ENCODE data around the gene PDCD4. TPM values are rescaled to one million over a fixed set of nuclear protein-coding genes. Genes with fewer than 3 reads are reported as not detected.

Gene PDCD4
- total and polyA plus RNA-seq, 2 of the 13 experiments (the other 11 are each of a cell fraction or from before 2014, with no cell fraction given): 22.8 to 56.2 TPM

- TF ChIP-seq STAT6 (CRISPR knock-in tag; IDR thresholded peaks at IDR 0.05; ENCODE audit: borderline replicate concordance) (no peak), ZNF335 (CRISPR knock-in tag; IDR thresholded peaks at IDR 0.05) (peak; percentile 95), ZNF451 (CRISPR knock-in tag; IDR thresholded peaks at IDR 0.05) (no peak), ERF (CRISPR knock-in tag; IDR thresholded peaks at IDR 0.05) (peak; percentile 66; the same call in 1 of the 2 replicates), NCOR1 (IDR thresholded peaks at IDR 0.05; ENCODE audit: borderline replicate concordance, low read length) (no peak), ZNF850 (CRISPR knock-in tag; conservative IDR thresholded peaks at IDR 0.05) (peak; percentile 65; the same call in 1 of the 2 replicates), ZNF564 (CRISPR knock-in tag; IDR thresholded peaks at IDR 0.05) (no peak), HMGA1 (CRISPR knock-in tag; conservative IDR thresholded peaks at IDR 0.05) (no peak), ZNF230 (CRISPR knock-in tag; IDR thresholded peaks at IDR 0.05) (no peak), POLR2A (IDR thresholded peaks at IDR 0.05; ENCODE audit: insufficient read depth in 1 of 2, low read depth in 2 of 2, low read length in 2 of 2) (peak; percentile 58 to 77; a peak in 3 of 4 replicates), ATF6 (CRISPR knock-in tag; conservative IDR thresholded peaks at IDR 0.05) (no peak), ZNF605 (CRISPR knock-in tag; IDR thresholded peaks at IDR 0.05) (peak; percentile 81), MED1 (CRISPR knock-in tag; IDR thresholded peaks at IDR 0.05) (peak; percentile 31; the same call in 1 of the 2 replicates), ZNF329 (CRISPR knock-in tag; IDR thresholded peaks at IDR 0.05; ENCODE audit: low read depth) (peak; percentile 56; the same call in 1 of the 2 replicates), NCOA2 (CRISPR knock-in tag; IDR thresholded peaks at IDR 0.05) (0 out of 2 replicates have a peak, but pooled peaks have one; percentile 10), SOX5 (CRISPR knock-in tag; IDR thresholded peaks at IDR 0.05; ENCODE audit: borderline replicate concordance) (no peak), ZNF263 (CRISPR knock-in tag; IDR thresholded peaks at IDR 0.05) (peak; percentile 54; the same call in 1 of the 2 replicates), ZNF350 (CRISPR knock-in tag; IDR thresholded peaks at IDR 0.05; ENCODE audit: borderline replicate concordance, low read depth) (peak; percentile 96)
- TF ChIP-seq, protein P1, sequence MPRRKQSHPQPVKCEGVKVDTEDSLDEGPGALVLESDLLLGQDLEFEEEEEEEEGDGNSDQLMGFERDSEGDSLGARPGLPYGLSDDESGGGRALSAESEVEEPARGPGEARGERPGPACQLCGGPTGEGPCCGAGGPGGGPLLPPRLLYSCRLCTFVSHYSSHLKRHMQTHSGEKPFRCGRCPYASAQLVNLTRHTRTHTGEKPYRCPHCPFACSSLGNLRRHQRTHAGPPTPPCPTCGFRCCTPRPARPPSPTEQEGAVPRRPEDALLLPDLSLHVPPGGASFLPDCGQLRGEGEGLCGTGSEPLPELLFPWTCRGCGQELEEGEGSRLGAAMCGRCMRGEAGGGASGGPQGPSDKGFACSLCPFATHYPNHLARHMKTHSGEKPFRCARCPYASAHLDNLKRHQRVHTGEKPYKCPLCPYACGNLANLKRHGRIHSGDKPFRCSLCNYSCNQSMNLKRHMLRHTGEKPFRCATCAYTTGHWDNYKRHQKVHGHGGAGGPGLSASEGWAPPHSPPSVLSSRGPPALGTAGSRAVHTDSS (CRISPR knock-in tag; conservative IDR thresholded peaks at IDR 0.05): no peak
- TF ChIP-seq, protein P2, sequence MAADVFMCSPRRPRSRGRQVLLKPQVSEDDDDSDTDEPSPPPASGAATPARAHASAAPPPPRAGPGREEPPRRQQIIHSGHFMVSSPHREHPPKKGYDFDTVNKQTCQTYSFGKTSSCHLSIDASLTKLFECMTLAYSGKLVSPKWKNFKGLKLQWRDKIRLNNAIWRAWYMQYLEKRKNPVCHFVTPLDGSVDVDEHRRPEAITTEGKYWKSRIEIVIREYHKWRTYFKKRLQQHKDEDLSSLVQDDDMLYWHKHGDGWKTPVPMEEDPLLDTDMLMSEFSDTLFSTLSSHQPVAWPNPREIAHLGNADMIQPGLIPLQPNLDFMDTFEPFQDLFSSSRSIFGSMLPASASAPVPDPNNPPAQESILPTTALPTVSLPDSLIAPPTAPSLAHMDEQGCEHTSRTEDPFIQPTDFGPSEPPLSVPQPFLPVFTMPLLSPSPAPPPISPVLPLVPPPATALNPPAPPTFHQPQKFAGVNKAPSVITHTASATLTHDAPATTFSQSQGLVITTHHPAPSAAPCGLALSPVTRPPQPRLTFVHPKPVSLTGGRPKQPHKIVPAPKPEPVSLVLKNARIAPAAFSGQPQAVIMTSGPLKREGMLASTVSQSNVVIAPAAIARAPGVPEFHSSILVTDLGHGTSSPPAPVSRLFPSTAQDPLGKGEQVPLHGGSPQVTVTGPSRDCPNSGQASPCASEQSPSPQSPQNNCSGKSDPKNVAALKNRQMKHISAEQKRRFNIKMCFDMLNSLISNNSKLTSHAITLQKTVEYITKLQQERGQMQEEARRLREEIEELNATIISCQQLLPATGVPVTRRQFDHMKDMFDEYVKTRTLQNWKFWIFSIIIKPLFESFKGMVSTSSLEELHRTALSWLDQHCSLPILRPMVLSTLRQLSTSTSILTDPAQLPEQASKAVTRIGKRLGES (CRISPR knock-in tag; IDR thresholded peaks at IDR 0.05; ENCODE audit: borderline replicate concordance): no peak
Observed at GRCh38 chr10:110918643-110919348, 47.1 kb downstream of the PDCD4 start, which contains the start of gene BBIP1 (continued).
